ENCODE results near the gene RPL13A. TPM values are rescaled to one million over a fixed set of nuclear protein-coding genes. Genes with fewer than 3 reads are reported as not detected.
"Not testable (repeated sequence)": the region's sequence is repeated elsewhere in the genome, so short reads cannot be mapped to it uniquely, and the experiment has no call there.

RPL13A gene
- total RNA-seq, 4 donors from 2014 or later: 2,613 to 5,154 (median 4,451) TPM

DNA sequence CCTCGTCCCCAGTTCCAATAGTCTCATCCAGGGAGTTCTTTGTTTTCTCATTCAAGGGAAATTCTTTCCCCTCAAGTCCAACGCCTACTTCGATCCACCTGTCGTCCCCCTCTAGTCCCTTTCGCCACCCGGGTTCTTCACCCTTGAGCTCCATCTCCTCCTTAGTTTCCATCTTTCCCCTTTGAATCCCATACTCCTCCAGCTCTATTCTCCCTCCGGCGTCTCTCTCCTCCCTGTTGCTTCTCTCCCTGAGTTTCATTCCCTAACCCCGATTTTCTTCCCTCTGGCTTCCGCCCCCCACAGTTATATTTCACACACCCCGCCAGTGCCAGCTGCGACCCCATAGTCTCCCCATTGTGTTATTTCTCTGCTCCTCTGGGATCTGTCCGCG is 45.5 kb upstream of the RPL13A start:
- WGBS: 11% methylated on average over 14 of the region's 14 CpGs
- Histone ChIP-seq H3K9me3 (no peaks in the 10 kb centered on the region), H3K27me3 (peaks cover 50% of the 10 kb centered on the region), H3K4me1 (peaks cover 32% of the 10 kb centered on the region), H3K27ac (peak overlapping the region; percentile 70), H3K36me3 (peaks cover 6% of the 10 kb centered on the region), H3K4me3 (peak overlapping the region; percentile 78)
- DNase-seq (ENCODE audit: low spot score in 2 of 2): no peak
- no peak for TF ChIP-seq POLR2A (IDR thresholded peaks at IDR 0.05)
- TF ChIP-seq POLR2AphosphoS5 (IDR thresholded peaks at IDR 0.05): no peak
- TF ChIP-seq, protein P1, sequence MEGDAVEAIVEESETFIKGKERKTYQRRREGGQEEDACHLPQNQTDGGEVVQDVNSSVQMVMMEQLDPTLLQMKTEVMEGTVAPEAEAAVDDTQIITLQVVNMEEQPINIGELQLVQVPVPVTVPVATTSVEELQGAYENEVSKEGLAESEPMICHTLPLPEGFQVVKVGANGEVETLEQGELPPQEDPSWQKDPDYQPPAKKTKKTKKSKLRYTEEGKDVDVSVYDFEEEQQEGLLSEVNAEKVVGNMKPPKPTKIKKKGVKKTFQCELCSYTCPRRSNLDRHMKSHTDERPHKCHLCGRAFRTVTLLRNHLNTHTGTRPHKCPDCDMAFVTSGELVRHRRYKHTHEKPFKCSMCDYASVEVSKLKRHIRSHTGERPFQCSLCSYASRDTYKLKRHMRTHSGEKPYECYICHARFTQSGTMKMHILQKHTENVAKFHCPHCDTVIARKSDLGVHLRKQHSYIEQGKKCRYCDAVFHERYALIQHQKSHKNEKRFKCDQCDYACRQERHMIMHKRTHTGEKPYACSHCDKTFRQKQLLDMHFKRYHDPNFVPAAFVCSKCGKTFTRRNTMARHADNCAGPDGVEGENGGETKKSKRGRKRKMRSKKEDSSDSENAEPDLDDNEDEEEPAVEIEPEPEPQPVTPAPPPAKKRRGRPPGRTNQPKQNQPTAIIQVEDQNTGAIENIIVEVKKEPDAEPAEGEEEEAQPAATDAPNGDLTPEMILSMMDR (IDR thresholded peaks at IDR 0.05): no peak
- no peak for TF ChIP-seq EP300 (IDR thresholded peaks at IDR 0.05)

DNA sequence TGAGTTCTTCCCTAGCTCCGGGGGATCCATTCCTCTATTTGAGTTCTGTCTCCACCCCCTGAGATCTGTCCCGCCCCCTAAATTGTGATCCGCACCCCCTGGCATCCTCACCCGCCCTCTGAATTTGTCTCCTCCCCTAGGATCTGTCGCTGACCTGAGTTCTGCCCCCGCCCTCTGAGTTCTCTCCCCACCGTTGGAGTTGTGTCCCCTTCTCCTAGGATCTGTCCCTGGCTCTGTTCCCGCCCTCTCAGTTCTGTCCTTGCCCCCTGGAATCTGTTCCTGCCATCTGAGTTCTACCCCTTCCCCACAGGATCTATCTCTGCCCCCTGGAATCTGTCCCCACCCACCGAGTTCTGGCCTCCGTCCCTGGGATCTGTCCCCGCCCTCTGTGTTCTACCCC is 45.1 kb upstream of the RPL13A start:
- Histone ChIP-seq H3K27me3 (peaks cover 46% of the 10 kb centered on the region), H3K36me3 (peaks cover 10% of the 10 kb centered on the region), H3K27ac (peak overlapping the region; percentile 70), H3K4me1 (peaks cover 32% of the 10 kb centered on the region), H3K9me3 (no peaks in the 10 kb centered on the region), H3K4me3 (peak overlapping the region; percentile 78)
- no peak for TF ChIP-seq EP300 (IDR thresholded peaks at IDR 0.05)
- 1% methylated on average over 11 of the region's 11 CpGs for WGBS
- DNase-seq (ENCODE audit: low spot score in 2 of 2): peak; percentile 86 to 89

DNA sequence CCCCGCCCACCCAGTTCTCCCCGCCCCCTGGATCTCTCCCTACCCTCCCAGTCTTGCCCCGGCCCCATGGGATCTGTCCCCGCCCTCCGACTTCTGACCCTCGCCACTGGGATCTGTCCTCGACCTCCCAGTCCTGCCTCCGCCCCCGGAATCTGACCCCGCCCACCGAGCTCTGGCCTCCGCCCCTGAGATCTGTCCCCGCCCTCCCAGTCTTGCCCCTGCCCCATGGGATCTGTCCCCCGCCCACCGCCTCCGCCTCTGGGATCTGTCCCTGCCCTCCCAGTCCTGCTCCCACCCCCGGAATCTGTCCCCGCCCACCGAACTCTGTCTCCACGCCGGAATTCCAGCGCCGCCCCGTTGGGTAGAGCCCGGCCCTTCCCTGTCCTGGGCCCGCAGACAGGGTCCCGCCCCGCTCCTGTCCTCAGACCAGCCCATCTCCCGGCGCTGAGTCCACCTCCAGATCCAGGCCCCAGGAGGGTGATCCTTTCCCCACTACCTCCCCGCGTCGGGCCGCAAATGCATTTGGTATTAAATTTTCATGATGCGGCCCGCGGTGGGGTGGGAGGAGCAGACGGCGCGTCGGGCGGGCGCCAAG is 44.5 kb upstream of the RPL13A start:
- Histone ChIP-seq H3K4me1 (peaks cover 35% of the 10 kb centered on the region), H3K27ac (peak overlapping the region; percentile 88), H3K27me3 (peaks cover 41% of the 10 kb centered on the region), H3K4me3 (peak overlapping the region; percentile 78), H3K36me3 (peaks cover 12% of the 10 kb centered on the region), H3K9me3 (no peaks in the 10 kb centered on the region)
- TF ChIP-seq EP300 (IDR thresholded peaks at IDR 0.05) (no peak), POLR2AphosphoS5 (IDR thresholded peaks at IDR 0.05) (no peak), POLR2A (IDR thresholded peaks at IDR 0.05) (no peak)
- TF ChIP-seq, protein P1 (IDR thresholded peaks at IDR 0.05): no peak
- under 1% methylated on average over 40 of the region's 43 CpGs for WGBS
- peak; percentile 99 for DNase-seq (ENCODE audit: low spot score in 2 of 2)

DNA sequence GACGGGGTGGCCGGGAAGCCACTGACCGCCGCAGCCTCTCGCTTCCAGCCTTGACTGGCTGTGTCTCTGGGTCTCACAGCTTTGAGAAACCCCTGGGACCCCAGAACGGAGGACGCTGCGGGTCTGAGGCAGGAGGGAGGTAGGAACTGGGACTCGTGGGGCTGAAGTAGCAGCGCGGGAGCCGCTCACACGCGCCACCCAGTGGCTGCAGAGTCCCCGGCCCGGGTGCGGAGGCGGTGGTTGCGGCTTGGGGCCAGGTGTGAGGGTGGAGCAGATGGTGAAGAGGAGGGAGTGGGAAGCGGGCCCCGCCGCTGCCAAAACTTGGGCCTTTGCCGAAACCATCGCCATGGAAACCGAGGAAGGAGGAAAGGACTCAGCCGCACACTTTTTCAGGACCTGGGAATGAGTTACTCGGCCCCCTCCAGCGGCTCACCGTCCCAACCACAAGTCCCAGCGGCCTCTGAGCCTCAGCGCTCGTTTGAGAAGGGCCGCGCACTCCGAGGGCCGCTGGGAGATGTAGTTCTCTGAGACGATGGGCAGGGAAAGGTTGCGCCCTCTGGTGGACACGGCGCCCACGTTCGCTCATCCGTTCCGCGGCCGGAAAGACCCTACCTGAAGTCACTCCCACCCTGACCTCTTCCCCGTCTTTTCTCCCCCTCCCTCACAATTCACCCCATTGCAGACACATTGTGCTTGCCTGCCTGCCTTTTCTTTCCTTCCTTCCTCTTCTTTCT is 43.9 kb upstream of the RPL13A start:
- peak overlapping the region; percentile 88 for H3K27ac ChIP-seq
- peaks cover 12% of the 10 kb centered on the region for H3K36me3 ChIP-seq
- TF ChIP-seq EP300 (IDR thresholded peaks at IDR 0.05) (no peak), POLR2A (IDR thresholded peaks at IDR 0.05) (no peak), POLR2AphosphoS5 (IDR thresholded peaks at IDR 0.05) (peak in 1 of 3 donors; percentile 62)
- TF ChIP-seq, protein P1 (IDR thresholded peaks at IDR 0.05): peak; percentile 59 to 87
- peak overlapping the region; percentile 78 for H3K4me3 ChIP-seq
- no peaks in the 10 kb centered on the region for H3K9me3 ChIP-seq
- DNase-seq (ENCODE audit: low spot score in 2 of 2): peak; percentile 96 to 97
- H3K4me1 ChIP-seq: peaks cover 38% of the 10 kb centered on the region
- H3K27me3 ChIP-seq: peaks cover 35% of the 10 kb centered on the region
- WGBS: 1% methylated on average over 27 of the region's 47 CpGs

DNA sequence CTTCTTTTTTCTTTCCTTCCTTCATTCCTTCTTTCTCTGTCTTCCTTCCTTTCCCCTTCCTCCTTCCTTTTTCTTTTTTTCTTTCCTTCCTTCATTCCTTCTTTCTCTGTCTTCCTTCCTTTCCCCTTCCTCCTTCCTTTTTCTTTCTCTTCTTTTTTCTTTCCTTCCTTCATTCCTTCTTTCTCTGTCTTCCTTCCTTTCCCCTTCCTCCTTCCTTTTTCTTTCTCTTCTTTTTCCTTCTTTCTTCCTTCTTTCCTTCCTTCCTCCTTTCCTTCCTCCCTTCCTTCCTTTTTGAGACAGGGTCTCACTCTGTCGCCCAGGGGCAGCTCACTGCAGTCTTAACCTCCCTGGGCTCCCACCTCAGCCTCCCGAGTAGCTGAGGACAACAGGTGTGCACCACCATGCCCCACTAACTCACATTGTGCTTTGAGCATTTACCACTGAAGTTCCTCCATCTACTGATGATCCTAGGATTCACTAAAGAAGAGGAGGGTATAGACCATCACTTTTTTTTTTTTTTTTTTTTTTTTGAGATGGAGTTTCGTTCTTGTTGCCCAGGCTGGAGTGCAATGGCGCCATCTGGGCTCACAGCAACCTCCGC is 43.2 kb upstream of the RPL13A start:
- Histone ChIP-seq H3K36me3 (peaks cover 16% of the 10 kb centered on the region), H3K4me1 (peaks cover 40% of the 10 kb centered on the region), H3K27me3 (peaks cover 28% of the 10 kb centered on the region)
- not testable (repeated sequence) for H3K9me3 ChIP-seq; H3K4me3 ChIP-seq; DNase-seq (ENCODE audit: low spot score in 2 of 2); H3K27ac ChIP-seq
- WGBS: 72% methylated on average over 5 of the region's 5 CpGs

DNA sequence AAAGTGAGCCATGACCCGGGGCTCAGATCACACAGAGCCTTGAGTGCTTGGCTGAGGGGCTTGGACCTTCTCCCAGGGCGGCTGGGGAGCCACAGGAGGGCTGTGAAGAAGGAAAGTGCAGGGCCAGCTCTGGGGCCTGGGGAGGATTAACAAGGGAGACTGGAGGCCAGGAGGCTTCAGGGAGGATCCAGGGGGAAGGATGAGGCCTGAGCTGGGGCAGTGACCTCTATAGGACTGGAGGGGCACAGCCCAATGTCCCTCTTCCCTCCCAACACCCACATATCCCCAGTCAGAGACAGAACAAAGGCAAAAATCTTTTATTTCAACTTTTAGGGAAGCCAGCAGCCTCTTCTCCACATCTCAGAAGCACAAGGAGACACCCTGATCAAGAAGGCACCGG is 41.4 kb upstream of the RPL13A start:
- no peak for TF ChIP-seq POLR2A (IDR thresholded peaks at IDR 0.05)
- no peak for TF ChIP-seq POLR2AphosphoS5 (IDR thresholded peaks at IDR 0.05)
- TF ChIP-seq, protein P1 (IDR thresholded peaks at IDR 0.05): no peak
- TF ChIP-seq EP300 (IDR thresholded peaks at IDR 0.05): no peak
- H3K27ac ChIP-seq: no peak overlapping the region
- peaks cover 47% of the 10 kb centered on the region for H3K4me1 ChIP-seq
- H3K36me3 ChIP-seq: peaks cover 18% of the 10 kb centered on the region
- no peak overlapping the region for H3K4me3 ChIP-seq
- H3K27me3 ChIP-seq: peaks cover 14% of the 10 kb centered on the region
- H3K9me3 ChIP-seq: no peaks in the 10 kb centered on the region
- DNase-seq (ENCODE audit: low spot score in 2 of 2): no peak
- 82% methylated on average over 3 of the region's 3 CpGs for WGBS

Data from suprapubic skin (tissue), 4 donors.